Tongue (tissue), 2 donors: ENCODE data around the gene MCF2L2. TPM values are rescaled to one million over a fixed set of nuclear protein-coding genes. Genes with fewer than 3 reads are reported as not detected.
"Not testable (repeated sequence)": the region's sequence is repeated elsewhere in the genome, so short reads cannot be mapped to it uniquely, and the experiment has no call there.

Experiments used
- DNase-seq: peaks from one replicate; pipeline ENCODE4 v3.0.0-alpha.2; 2015
- total RNA-seq: library from RNA; depleted of rRNA; stranded (reverse); fragments of >200 nt; gene quantifications from one replicate; pipeline ENCODE4 v1.2.3, GENCODE V29; 2014

Gene MCF2L2
- total RNA-seq, 1 donor from 2014 or later, result 2.6 TPM

DNA sequence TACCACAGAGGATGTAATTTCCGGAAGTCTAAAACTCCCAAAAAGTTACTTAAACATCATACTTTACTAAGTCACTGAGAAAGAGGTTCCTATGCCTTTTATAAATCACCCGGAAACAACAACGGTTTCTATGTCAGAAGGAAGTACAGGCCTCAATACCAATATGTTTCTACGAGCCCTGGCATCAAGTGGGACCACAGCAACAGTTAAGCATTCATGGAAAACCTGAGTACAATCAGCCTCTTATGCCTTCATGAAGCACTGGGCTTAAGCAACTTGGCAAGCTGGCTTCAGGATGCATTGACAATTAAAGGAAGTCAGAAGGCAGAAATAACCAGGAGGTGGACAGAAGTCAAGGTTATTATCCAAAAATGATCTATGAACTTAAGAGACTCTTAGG lies 194.5 kb downstream of the MCF2L2 start:
- DNase-seq, result peak; percentile 37

DNA sequence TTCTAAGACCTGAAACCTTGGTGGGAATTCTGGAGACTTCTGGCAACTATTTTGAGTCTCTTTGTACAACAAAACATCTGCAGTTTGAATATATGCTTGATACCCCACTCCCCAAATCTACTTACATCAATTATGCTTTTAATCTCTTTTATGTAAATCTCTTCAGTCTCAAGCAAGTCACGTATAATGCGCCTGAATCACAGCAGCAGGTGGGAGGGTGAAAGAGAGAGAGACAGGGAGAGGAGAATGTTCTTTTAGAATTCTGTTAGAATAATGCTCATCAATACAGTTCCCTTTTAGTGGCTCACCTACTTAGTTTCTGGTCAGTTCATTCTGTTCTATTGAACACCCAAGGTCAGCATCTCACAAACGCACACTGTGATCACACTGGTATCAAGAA lies 197.6 kb downstream of the MCF2L2 start:
- DNase-seq, result no peak

DNA sequence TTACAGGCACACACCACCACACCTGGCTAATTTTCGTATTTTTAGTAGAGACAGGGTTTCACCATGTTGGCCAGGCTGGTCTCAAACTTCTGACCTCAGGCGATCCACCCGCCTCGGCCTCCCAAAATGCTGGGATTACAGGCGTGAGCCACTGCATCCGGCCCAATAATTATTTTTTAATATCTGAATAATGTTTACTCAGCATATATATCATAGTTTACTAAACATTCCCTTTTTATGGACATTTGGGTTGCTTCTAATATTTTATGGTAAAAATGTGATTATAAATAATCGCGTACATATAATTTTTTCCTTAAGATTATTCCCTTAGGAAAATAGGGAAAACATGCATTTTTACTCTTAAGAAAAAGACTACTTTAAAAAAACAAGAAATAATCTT lies 198.2 kb downstream of the MCF2L2 start:
- not testable (repeated sequence) for DNase-seq

DNA sequence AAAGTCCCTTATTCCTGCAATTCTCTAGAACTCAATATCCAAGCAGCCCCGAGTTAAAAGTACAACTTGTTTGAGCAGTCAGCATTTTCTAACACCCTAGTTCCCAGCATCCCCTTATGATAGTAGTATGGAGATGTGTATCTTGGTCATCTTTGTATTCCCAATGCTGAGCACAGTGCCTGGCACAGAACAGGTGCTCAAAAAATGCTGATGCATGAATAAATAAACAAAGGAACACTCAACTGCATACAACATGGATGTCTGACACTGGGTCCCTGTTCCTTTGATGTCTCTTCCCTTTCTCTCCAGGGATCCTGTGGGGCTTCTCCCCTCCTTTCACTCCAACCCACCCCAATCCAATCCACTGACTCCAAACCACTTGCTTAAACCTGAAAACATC lies 199.2 kb downstream of the MCF2L2 start:
- DNase-seq, result no peak

DNA sequence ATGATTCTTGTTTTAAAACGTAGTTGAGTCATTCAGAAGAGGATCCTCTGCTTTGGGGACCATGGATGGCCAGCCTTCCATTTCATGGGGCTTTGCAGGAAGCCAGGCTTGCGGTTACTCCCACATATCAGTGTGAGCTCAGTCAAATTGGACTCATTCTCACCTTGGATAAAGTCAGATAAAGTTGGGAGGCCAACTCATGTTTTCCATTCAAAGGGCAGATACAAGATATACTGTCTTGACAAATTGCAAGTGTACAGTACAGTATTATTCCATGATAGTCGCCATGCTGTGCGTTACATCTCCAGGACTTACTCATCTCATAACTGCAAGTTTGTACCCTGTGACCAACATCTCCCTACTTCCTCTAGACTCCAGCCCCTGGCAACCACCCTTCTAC lies 200.8 kb downstream of the MCF2L2 start:
- DNase-seq, result no peak

DNA sequence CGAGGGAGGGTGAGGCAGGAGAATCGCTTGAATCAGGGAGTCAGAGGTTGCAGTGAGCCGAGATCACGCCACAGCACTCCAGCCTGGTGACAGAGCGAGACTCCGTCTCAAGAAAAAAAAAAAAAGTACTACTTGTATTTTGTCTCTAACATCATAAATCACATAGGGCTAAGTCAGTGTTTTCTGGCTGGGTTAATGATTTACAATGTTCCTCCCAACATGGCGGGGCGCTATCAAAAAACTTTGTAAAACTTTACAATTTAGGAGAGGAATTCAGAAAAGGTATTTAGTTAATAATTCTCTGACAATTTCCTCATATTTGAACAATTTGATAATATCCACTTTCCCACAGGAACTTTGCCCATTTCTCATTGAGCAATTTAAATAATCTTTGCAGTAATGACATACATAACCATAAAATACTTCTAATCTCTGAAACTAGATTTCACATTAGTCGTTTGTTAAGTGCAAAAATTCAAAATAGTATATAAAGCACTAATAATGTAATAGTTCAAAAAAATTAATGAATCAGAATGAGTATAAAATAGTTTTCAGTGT lies 202.0 kb downstream of the MCF2L2 start:
- no peak for DNase-seq

DNA sequence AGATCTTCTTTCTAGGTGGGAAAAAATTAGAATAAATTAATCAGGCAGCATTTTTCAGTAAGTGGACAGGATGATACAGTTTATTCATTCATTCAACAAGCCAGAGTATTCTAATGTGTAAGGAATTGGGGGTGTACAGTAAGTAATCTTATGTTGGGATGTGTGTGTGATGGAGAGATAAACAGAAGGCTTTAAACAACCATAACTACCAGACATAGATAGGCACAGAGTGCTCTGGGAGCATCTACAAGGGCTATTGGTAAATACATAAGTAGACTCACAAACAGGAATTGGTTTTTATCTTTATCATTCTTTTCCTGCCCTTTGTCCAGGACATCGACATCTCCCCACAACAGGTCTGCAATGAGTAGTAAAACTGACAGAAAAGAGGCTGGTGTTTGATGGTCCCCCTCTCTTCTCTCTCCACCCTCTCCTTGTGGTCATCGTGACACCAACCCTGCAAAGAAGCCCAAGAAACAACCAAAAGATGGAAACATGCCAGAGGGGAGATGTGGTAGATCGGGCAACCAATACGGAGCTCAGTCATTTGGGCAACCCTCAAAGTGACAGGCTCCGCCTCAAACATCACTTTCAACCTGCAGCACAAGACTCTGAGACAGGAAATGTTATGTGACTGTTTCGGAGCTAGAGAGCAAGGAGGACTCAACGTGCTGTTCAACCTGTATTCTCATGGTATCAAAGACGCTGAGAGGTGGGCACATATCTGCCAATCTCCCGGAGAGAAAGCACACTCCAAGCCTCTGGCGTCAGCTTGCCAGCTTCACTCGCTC lies 204.0 kb downstream of the MCF2L2 start:
- DNase-seq, result no peak

DNA sequence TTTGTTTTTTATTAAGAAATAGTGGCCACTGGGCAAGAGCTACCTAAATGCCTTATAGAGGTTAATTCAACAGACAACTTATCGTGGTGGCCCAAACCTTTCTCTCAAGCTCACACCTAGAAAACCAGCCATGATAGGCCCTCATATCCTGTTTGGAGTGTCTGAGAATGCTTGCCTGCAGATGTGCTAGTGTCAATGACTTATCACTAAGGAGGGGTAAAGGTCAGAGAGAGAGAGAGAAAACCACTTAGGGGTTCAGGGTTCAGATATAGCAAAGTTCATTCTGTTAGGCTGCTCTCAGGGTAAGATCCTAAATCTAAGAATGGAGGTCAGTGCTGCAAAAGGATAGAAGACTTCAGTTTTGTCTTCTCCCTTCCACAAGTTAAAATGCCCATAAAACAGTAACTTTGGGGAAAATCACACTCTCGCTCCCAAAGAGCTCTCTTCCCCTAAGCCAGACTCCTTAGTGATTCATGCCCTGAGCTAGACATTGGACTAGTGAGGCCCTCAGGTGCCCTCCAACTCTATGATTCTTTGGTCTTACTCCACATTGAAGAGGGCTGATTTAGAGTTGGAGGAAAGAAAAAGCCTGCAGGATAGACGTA lies 205.7 kb downstream of the MCF2L2 start:
- DNase-seq, result no peak

DNA sequence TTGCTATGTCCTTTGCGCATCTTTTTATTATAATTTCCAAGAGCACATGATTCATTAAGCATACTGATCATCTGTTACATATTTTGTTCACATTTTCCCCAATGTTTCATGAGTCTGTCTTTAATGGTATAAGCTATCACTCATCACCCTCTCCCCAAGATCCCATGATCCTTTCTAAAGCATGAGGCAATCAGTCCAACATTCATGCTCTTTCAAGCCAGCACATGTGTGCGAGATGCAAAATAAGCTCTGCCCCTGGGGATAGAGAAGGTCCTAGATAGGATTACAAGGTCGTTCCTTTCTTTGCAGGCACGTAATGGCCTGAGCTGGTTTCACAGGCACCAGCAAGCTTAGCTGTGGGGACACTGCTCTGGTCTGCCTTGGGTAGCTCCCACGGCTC lies 207.6 kb downstream of the MCF2L2 start:
- DNase-seq, result peak; percentile 45

DNA sequence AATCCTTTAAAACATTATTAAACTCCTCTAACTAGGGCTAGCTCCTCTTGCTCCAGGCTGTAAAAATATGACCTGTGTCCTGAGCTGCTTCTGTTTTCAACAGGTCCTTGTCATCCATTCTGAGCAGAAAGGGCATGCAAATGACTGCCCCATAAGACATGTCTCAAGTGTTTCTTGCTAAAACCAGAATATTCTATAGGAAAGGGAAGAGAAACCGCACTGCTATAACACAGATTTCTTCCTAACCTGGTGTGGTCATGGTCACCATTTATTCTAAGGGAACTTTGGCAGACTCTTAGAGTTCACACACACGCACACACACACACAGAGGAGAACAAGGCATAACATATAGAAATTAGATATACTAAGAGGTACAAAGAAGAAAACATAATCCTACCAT lies 209.6 kb downstream of the MCF2L2 start:
- no peak for DNase-seq

DNA sequence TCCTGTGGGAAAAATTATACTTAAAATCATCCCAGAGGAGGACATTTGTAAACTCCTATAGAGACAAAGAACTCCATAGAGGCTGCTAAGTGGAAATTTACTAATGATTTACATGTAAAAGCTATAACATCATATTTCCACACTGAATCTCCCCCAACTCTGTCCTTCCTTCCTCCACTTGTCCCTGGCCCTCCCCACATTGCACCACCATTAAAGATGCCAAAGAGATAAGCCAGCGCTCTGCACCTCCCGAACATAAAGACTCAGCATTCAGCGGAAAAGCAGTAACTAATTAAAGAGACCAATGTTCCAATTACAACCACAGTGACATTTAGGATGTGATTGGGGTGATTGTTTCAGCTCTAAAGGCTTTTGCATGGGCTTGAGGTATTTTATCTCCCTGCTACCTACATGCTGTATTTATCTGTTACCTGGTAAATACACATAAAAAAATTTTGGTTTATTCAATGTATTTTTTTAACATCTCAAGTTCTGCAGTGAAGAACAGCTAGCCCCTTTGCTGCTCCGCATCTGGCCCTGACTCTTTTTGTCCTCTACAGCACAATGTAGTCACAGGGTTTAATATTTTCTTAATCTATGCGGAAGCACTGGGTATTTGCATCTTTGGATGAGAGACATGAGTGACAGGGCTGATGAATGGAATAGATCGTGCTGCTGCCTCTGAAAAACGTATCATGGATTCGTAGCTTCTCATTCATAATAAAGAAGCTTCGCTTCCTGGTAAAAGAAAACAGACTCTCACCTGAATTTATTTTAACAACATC lies 210.7 kb downstream of the MCF2L2 start:
- DNase-seq, result peak; percentile 9

DNA sequence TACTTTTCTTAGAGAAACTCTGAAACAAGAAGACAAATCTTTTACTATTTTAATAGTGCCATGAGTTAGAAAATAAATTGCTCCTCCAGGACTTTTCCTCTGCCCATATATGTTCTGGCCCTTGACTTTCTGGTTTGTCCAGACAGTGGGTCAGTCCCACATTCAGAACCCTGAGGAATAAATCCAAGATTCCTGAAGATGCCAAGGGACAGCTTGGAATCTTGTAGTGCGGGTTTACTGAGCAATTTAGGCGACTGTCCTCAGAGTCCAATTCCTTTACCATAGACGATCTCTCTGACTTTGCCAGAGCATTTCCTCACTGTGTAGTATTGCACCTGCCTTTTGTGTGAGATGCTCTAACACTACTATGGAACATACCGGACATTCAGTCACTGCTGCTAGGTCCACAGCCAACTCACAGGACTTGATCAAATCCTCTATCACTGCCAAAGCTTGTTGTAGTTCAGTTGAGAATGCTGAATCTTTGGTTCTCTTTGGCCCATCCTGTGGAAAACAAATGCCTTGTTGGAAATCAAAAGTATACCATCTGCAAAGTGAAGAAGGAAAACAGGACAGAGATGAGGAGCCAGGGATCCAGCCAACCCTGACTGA lies 212.7 kb downstream of the MCF2L2 start:
- no peak for DNase-seq

DNA sequence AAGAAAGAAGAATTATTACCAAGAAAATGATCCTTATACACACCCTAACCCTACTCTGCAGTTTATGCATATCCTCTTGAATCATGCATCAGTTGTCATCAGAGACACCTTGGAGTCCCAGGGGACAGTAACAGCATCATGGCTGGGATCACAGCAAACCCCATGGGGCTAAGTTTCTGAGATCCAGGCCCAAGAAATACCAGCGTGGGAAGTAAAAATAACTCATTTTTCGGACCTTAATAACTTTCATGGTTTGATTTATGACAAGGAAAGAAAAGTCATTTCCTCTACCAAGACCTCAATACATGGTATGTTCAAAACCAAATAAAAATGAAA lies 214.2 kb downstream of the MCF2L2 start:
- no peak for DNase-seq

DNA sequence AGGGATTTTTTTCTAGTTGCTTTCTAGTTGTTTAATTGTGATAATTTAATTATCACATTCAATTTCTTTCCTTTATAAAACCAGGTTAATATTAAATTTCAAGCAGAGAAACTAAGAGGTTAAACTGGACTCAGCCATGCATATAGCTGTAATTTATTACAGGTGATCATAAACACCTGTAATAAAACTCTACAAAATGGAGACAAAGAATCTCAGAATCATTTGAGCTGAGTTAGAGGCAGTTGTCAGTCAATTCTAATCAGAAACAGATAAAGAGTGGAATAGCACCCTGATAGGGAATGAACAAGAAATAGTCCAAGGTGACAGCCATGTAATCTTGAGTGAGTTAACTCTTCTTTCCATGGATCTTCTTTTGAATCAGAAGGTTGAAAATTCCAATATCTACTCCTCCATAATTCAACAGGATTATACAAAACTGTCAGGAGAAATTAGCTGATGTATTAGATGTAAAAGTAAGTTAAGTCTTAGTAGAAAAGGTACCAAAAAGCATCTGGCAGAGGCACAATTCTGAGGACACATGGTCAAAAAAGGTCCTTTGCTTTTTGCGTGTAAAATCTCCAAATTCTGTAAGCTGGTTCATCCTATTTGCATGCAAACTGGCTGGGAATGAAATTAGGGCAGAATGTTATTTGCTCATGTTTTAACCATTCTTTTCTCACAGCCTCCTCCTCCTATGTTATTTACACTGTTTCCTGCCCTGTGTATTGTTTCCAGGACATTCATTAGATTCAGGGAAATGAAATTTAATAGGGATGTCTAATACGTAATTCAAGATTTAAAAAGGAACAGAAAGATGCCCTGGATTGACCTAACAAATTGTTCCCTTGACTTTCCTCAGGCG lies 214.8 kb downstream of the MCF2L2 start:
- no peak for DNase-seq

DNA sequence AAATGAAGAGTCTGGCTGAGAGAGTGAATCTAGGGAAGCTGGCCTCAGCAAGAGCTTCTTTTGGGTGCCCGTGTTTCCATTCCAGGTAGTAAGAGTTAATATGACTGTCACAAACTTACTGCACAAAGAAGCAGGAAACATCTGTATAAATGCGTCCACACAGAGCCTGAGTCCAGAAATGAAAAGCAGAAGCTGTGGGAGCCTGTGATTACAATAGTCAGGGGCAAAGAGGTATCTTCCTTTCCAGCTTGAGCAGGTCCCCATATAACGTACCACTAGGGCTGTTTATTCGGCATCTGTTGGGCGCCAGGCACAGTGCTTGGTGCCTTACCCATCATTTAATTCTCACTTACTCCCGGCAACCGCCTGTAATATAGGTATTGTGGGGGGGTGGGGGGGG lies 215.9 kb downstream of the MCF2L2 start:
- peak; percentile 26 for DNase-seq

DNA sequence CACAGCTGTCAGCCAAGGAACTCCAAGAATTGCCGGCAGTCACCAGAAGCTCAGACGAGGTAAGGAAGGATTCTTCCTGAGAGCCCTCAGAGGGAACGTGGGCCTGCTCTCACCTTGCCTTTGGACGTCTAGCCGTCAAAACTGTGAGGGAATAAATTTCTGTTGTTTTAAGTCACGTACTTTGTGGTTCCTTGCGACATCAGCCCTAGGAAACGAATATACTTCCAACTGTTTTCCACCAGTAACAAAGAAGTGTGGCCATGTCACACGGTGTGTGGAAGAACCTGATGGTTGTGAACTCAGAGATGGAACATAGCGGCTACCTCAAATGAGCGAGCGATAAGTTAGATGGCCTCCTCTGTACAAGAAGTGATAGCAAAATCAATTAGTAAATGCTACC lies 216.3 kb downstream of the MCF2L2 start:
- DNase-seq, result no peak

DNA sequence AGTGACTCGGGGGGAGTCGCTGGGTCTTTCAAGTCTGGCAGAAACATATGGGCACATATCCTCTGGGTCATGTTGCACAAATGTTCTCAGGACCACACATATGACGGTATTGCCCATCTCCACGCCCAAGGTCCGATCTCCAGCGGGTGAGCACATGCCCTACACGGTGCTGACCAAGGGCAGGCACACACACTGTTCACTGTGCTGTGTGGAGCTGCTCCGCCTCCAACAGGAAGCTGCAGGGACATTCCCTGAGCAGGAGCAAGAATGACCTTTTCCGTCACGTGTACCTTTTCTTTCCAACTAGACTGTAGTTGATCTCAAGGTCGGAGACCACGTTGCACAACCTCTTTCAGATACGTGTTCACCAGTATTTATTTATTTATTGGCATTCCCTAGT lies 217.1 kb downstream of the MCF2L2 start:
- DNase-seq, result no peak

DNA sequence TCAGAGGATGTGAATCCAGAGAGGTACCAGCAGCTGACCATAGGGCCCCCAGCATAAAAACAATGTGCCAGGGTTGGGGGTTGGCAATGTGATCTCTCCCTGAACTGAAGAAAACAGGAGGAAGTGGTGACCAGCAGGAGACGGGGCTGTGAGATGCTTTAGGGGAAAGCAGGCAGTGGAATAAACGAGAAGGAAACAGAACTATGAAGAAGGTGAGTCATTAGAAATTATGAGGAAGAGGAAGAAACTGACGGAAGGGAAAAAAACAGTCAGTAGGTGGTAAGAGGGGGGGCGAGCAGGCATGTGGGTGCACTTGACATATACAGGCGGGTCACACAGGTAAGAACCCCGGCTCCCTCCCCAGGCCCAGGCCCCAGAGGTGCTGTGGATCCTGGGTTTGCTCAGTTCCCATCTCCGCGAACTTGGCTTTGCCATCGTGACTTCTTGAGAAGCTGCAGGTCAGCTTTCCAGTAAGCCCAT lies 217.5 kb downstream of the MCF2L2 start:
- peak; percentile 12 for DNase-seq

DNA sequence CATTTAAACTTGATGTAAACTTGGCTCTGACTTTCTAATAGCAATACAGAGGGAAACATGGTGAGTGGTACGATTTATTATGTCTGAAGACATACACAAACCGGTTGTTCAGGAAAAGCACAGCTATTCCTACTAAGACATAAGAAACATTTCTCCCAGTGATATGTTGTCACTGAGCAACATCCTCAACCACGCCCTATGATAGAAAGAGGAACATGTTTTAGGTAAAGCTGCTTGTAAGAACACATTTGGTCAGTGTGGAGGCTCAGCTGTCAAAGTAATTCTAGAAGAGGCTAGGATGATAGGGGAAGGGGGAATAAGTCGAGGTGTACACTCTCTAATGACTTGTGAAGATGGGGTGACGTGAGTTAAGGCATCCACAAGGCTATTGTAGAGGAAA lies 218.1 kb downstream of the MCF2L2 start:
- peak; percentile 45 for DNase-seq

DNA sequence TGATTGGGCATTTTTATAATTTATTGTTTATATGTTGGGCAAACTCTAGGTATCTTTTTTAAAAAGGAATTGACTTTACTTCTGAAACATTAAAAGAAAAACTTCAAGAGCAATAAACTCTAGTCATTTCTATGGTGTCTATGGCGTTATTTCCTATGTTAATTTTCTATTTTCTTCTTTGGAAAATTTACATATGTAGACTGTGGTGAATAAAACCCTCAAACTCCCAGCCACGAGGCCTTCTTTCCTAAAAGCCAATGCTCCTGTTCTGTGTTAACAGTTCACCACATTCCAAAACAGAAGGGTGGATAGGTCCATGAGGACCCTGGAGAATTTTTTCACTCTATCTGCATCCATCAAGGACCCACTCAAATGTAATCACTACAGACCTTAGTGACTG lies 219.6 kb downstream of the MCF2L2 start:
- no peak for DNase-seq

DNA sequence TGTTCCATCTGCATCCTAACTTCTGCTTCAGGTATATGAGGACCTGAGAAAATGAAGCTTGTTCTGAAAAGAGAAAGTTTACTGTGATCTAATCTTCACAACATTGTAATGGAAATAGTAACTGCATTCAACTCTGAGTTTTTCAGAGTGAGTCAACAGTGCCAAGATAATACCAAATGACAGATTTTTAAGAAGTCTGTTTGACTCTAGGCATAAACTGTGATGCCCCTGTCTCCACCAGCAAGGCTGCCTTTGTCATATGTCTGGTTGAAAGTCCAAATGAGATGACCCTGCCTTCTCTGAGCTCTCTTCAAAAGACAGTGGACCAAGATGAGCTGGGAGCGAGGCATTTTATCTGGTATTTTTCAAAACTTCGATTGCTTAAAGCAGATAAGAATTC lies 220.2 kb downstream of the MCF2L2 start:
- no peak for DNase-seq

DNA sequence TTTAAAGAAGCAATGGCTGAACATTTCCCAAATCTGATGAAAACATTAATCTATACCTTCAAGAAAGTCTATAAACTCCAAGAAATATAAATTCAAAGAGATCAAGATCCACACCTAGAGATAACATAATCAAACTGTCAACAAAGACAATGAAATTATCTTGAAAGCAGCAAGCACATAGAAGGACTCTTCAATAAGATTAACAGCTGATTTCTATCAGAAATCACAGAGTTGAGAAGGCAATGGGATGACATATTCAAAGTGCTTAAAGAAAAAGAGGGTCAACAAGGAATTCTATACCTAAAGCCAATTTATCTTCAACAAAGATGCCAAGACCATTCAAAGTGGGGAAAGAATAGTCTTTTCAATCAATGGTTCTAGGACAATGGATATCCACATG lies 224.7 kb downstream of the MCF2L2 start:
- DNase-seq, result no peak
